ENCODE data around the gene CMTR2. TPM values are rescaled to one million over a fixed set of nuclear protein-coding genes. Genes with fewer than 3 reads are reported as not detected.

Gene CMTR2
- total and polyA plus RNA-seq, 2 donors (not counting 1 experiment from before 2014, with no cell fraction given): 10.1 to 41.3 TPM

- Histone ChIP-seq H4K20me1 (ENCODE audit: control insufficient read depth, insufficient read depth, low read length, poor library complexity, severe bottlenecking) (no peaks in the 10 kb centered on the region), H3K36me3 (replicated peaks in 1 of 2; ENCODE audit: control extremely low read depth in 1 of 2, control insufficient read depth in 1 of 2, extremely low read depth in 1 of 2, insufficient read depth in 2 of 2, low read length in 1 of 2) (no peaks in the 10 kb centered on the region), H2AFZ (ENCODE audit: insufficient read depth, low read depth, low read length, poor library complexity, severe bottlenecking) (no peak overlapping the region), H3K27ac (ENCODE audit: low read length in 2 of 2) (no peak overlapping the region), H3K4me2 (replicated peaks; ENCODE audit: low read depth, low read length, poor library complexity, severe bottlenecking) (no peak overlapping the region), H3K9me3 (ENCODE audit: control extremely low read depth in 1 of 3, control insufficient read depth in 2 of 3, insufficient read depth in 1 of 3, low read length in 2 of 3) (no peaks in the 10 kb centered on the region), H3K9ac (ENCODE audit: low read length) (no peak overlapping the region), H3K4me3 (ENCODE audit: control extremely low read depth in 1 of 5, extremely low read depth in 1 of 5, insufficient read depth in 1 of 5, low read depth in 2 of 5, low read length in 4 of 5) (no peak overlapping the region), H3K27me3 (replicated peaks in 1 of 4; ENCODE audit: control extremely low read depth in 1 of 4, control insufficient read depth in 3 of 4, insufficient read depth in 4 of 4, low read length in 3 of 4) (peaks cover 0 to 14% (median 5%) of the 10 kb centered on the region in 4 experiments), H3K79me2 (ENCODE audit: control insufficient read depth, insufficient read depth, low read length) (no peaks in the 10 kb centered on the region), H3K4me1 (ENCODE audit: control insufficient read depth in 2 of 2, insufficient read depth in 2 of 2, low read length in 2 of 2) (no peaks in the 10 kb centered on the region)
- Mint-ChIP-seq H3K4me3 (no peak overlapping the region), H3K27me3 (peaks cover 51% of the 10 kb centered on the region), H3K27ac (no peak overlapping the region), H3K4me1 (no peaks in the 10 kb centered on the region), H3K9me3 (ENCODE audit: insufficient read depth) (no peaks in the 10 kb centered on the region)
- CTCF ChIA-PET: interaction anchor here (0.6 to 4.5 kb wide), 26 partner anchors 8 to 541 kb away, joined by 3 to 32 read pairs (median 4); no protein-coding TSS in a partner anchor
- DNase-seq (peak; percentile 58), ATAC-seq (ENCODE audit: low read depth) (peak; percentile 57)
- intact Hi-C loops (cut with micrococcal nuclease): loop anchor here (1.0 kb wide), 2 partner anchors 22 to 96 kb away; partner anchors contain the start of gene CMTR2
- TF ChIP-seq EZH2 (IDR thresholded peaks at IDR 0.05; ENCODE audit: borderline replicate concordance, insufficient read depth, low read depth, low read length, poor library complexity, severe bottlenecking) (no peak), CTCF (IDR thresholded peaks at IDR 0.05) (peak; percentile 85)
- WGBS (ENCODE audit: insufficient coverage): 67% methylated on average over 2 of the region's 7 CpGs
- POLR2A ChIA-PET: interaction anchor here (0.6 kb wide), 1 partner anchor 22 kb away, joined by 3 read pairs; no protein-coding TSS in a partner anchor
Measured at GRCh38 chr16:71311553-71312158, 22.5 kb upstream of the CMTR2 start.

GRCh38 chr16:71303938-71304337 is 14.7 kb upstream of the CMTR2 start:
- ATAC-seq (ENCODE audit: low read depth): no peak
- no peak overlapping the region for H2AFZ ChIP-seq (ENCODE audit: insufficient read depth, low read depth, low read length, poor library complexity, severe bottlenecking)
- Mint-ChIP-seq H3K27ac (no peak overlapping the region), H3K9me3 (ENCODE audit: insufficient read depth) (no peaks in the 10 kb centered on the region), H3K27me3 (peaks cover 33% of the 10 kb centered on the region), H3K4me1 (no peaks in the 10 kb centered on the region), H3K4me3 (no peak overlapping the region)
- DNase-seq: no peak
- WGBS (ENCODE audit: insufficient coverage): 91% methylated on average over 3 of the region's 5 CpGs
- H4K20me1 ChIP-seq (ENCODE audit: control insufficient read depth, insufficient read depth, low read length, poor library complexity, severe bottlenecking): no peaks in the 10 kb centered on the region
- TF ChIP-seq EZH2 (IDR thresholded peaks at IDR 0.05; ENCODE audit: borderline replicate concordance, insufficient read depth, low read depth, low read length, poor library complexity, severe bottlenecking) (no peak), CTCF (IDR thresholded peaks at IDR 0.05) (no peak)
- peaks cover 0 to 6% (median 0%) of the 10 kb centered on the region in 3 donors for H3K9me3 ChIP-seq (ENCODE audit: control extremely low read depth in 1 of 3, control insufficient read depth in 2 of 3, insufficient read depth in 1 of 3, low read length in 2 of 3)
- no peak overlapping the region for H3K27ac ChIP-seq (ENCODE audit: low read length in 2 of 2)
- H3K9ac ChIP-seq (ENCODE audit: low read length): no peak overlapping the region
- ChIA-PET POLR2A (no interaction called here), CTCF (no interaction called here)
- intact Hi-C loops (cut with micrococcal nuclease): no loop called here
- H3K36me3 ChIP-seq (replicated peaks in 1 of 2; ENCODE audit: control extremely low read depth in 1 of 2, control insufficient read depth in 1 of 2, extremely low read depth in 1 of 2, insufficient read depth in 2 of 2, low read length in 1 of 2): no peaks in the 10 kb centered on the region
- H3K79me2 ChIP-seq (ENCODE audit: control insufficient read depth, insufficient read depth, low read length): no peaks in the 10 kb centered on the region
- H3K4me1 ChIP-seq (ENCODE audit: control insufficient read depth in 2 of 2, insufficient read depth in 2 of 2, low read length in 2 of 2): no peaks in the 10 kb centered on the region
- H3K4me3 ChIP-seq (ENCODE audit: control extremely low read depth in 1 of 5, extremely low read depth in 1 of 5, insufficient read depth in 1 of 5, low read depth in 2 of 5, low read length in 4 of 5): no peak overlapping the region
- no peak overlapping the region for H3K4me2 ChIP-seq (replicated peaks; ENCODE audit: low read depth, low read length, poor library complexity, severe bottlenecking)
- peaks cover 0 to 12% (median 1%) of the 10 kb centered on the region in 4 experiments for H3K27me3 ChIP-seq (replicated peaks in 1 of 4; ENCODE audit: control extremely low read depth in 1 of 4, control insufficient read depth in 3 of 4, insufficient read depth in 4 of 4, low read length in 3 of 4)

Data from B cell (primary cell).